ENCODE measurements around the gene QKI. TPM values are rescaled to one million over a fixed set of nuclear protein-coding genes. Genes with fewer than 3 reads are reported as not detected.

The QKI gene
- total and polyA plus RNA-seq, 2 of the 8 experiments (the other 6 are each of a cell fraction or from before 2014, with no cell fraction given) = 181 to 183 TPM

DNA sequence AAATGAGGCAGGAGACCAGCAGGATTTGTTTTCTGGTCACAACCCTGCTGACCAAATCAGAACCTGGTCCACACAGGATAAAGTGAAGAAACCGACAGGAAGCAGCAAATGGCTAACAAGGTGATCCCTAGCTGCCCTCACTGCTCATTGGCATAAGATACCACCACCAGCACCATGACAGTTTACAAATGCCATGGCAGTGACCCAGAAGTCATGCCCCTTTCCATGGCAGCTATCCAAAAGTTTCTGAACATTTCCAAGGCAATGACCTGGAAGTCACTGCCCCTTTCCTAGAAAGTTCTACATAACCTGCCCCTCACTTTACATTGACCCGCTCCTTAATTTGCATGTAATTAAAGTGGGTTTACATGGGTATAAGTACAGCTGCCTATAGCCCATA, 185.2 kb downstream of the QKI start (continued):
- TF ChIP-seq, protein P1, sequence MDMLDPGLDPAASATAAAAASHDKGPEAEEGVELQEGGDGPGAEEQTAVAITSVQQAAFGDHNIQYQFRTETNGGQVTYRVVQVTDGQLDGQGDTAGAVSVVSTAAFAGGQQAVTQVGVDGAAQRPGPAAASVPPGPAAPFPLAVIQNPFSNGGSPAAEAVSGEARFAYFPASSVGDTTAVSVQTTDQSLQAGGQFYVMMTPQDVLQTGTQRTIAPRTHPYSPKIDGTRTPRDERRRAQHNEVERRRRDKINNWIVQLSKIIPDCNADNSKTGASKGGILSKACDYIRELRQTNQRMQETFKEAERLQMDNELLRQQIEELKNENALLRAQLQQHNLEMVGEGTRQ (IDR thresholded peaks at IDR 0.05; ENCODE audit: low read length) = no peak
- no peak for TF ChIP-seq TBP (IDR thresholded peaks at IDR 0.05; ENCODE audit: low read depth, low read length)
